Kidney capillary endothelial cell (primary cell): ENCODE data around the gene SLCO4A1.

Experiments used
- DNase-seq: peaks from one replicate; pipeline ENCODE4 v3.0.0-alpha.2; 2018; ENCODE audit warnings: low spot score

The SLCO4A1 gene

GRCh38 chr20:62653373-62653772 is 11.1 kb downstream of the SLCO4A1 start:
- no peak for DNase-seq

GRCh38 chr20:62653951-62654685 is 11.8 kb downstream of the SLCO4A1 start:
- DNase-seq: no peak

GRCh38 chr20:62655282-62656196 is 13.2 kb downstream of the SLCO4A1 start:
- no peak for DNase-seq

- no peak for DNase-seq
Observed at GRCh38 chr20:62656197-62656918, 14.1 kb downstream of the SLCO4A1 start.

- no peak for DNase-seq
Observed at GRCh38 chr20:62656919-62657588, 14.8 kb downstream of the SLCO4A1 start.

GRCh38 chr20:62657589-62657942 is 15.3 kb downstream of the SLCO4A1 start:
- no peak for DNase-seq

- no peak for DNase-seq
Observed at GRCh38 chr20:62657956-62658355, 15.7 kb downstream of the SLCO4A1 start.

- no peak for DNase-seq
Observed at GRCh38 chr20:62658593-62659178, 16.4 kb downstream of the SLCO4A1 start.

GRCh38 chr20:62659488-62660239 is 17.4 kb downstream of the SLCO4A1 start:
- no peak for DNase-seq

- DNase-seq: no peak
Observed at GRCh38 chr20:62660240-62660615, 17.9 kb downstream of the SLCO4A1 start.

- no peak for DNase-seq
Observed at GRCh38 chr20:62660768-62661167, 18.5 kb downstream of the SLCO4A1 start.

- DNase-seq: no peak
Observed at GRCh38 chr20:62661647-62662046, 19.3 kb downstream of the SLCO4A1 start.

GRCh38 chr20:62662422-62662821 is 20.1 kb downstream of the SLCO4A1 start:
- no peak for DNase-seq

- no peak for DNase-seq
Observed at GRCh38 chr20:62663145-62664018, 21.1 kb downstream of the SLCO4A1 start.

GRCh38 chr20:62664019-62664971 is 22.0 kb downstream of the SLCO4A1 start:
- DNase-seq: no peak

GRCh38 chr20:62665153-62665754 is 23.0 kb downstream of the SLCO4A1 start:
- no peak for DNase-seq

GRCh38 chr20:62665826-62666735 is 23.8 kb downstream of the SLCO4A1 start:
- DNase-seq: no peak
